Endodermal cell (in vitro differentiated cells): ENCODE results near the gene SMIM38. TPM values are rescaled to one million over a fixed set of nuclear protein-coding genes. Genes with fewer than 3 reads are reported as not detected.

Experiments
- DNase-seq: peaks from one replicate; pipeline ENCODE4 v3.0.0-alpha.2; 2017
- H3K27ac ChIP-seq: 2 replicates; pipeline ENCODE4 v1.5.1; 2013; ENCODE audit warnings: mild to moderate bottlenecking, low read depth, low read length, moderate library complexity
- H3K27me3 ChIP-seq: 2 replicates; pipeline ENCODE4 v1.6.1; 2013; ENCODE audit warnings: mild to moderate bottlenecking, low read length, moderate library complexity; ENCODE audit not compliant: insufficient read depth, control insufficient read depth, poor library complexity, severe bottlenecking
- H3K36me3 ChIP-seq: 2 replicates; pipeline ENCODE4 v1.7.0; 2013; ENCODE audit warnings: mild to moderate bottlenecking, low read length, moderate library complexity; ENCODE audit not compliant: control insufficient read depth, insufficient read depth
- H3K4me1 ChIP-seq: one replicate; pipeline ENCODE4 v1.7.0; 2013; ENCODE audit warnings: low read length; ENCODE audit not compliant: control insufficient read depth, insufficient read depth
- H3K4me3 ChIP-seq: 2 replicates; pipeline ENCODE4 v1.5.1; 2013; ENCODE audit warnings: mild to moderate bottlenecking, low read length, moderate library complexity
- H3K9ac ChIP-seq: 2 replicates; pipeline ENCODE4 v1.6.1; 2013; ENCODE audit warnings: mild to moderate bottlenecking, low read length, moderate library complexity; ENCODE audit not compliant: poor library complexity, severe bottlenecking; ENCODE audit errors: extremely low read depth
- H3K9me3 ChIP-seq: 2 replicates; pipeline ENCODE4 v1.6.1; 2013; ENCODE audit warnings: mild to moderate bottlenecking, low read length, moderate library complexity; ENCODE audit not compliant: control insufficient read depth
- H3K27ac Mint-ChIP-seq: 2 replicates; pipeline ENCODE4 v1.8.0; 2020; ENCODE audit warnings: mixed read lengths
- H3K27me3 Mint-ChIP-seq: 2 replicates; pipeline ENCODE4 v1.8.0; 2021; ENCODE audit warnings: mild to moderate bottlenecking, mixed read lengths; ENCODE audit not compliant: insufficient read depth
- H3K36me3 Mint-ChIP-seq: 2 replicates; pipeline ENCODE4 v1.8.0; 2020; ENCODE audit warnings: low read depth, mixed read lengths
- H3K4me1 Mint-ChIP-seq: 2 replicates; pipeline ENCODE4 v1.8.0; 2020; ENCODE audit warnings: mixed read lengths
- H3K4me3 Mint-ChIP-seq: 2 replicates; pipeline ENCODE4 v1.8.0; 2020; ENCODE audit warnings: mild to moderate bottlenecking, moderate library complexity, mixed read lengths
- H3K9me3 Mint-ChIP-seq: 2 replicates; pipeline ENCODE4 v1.8.0; 2020; ENCODE audit warnings: mild to moderate bottlenecking, mixed read lengths
- CTCF ChIP-seq: fragments of 200-600 bp; sonication (generic); conservative IDR thresholded peaks from 2 replicates; pipeline ENCODE4 v1.5.0; 2021; ENCODE audit warnings: antibody characterized with exemption, mild to moderate bottlenecking
- WGBS, 2 experiments: methylation state at CpG; one replicate each; pipeline versions ENCODE4 v1.1.5 to v1.1.7; 2013; ENCODE audit warnings: missing lambda C conversion rate in 2 of 2, mixed read lengths in 1 of 2; ENCODE audit not compliant: insufficient coverage in 1 of 2, insufficient read length in 1 of 2; 5-methylcytosine and 5-hydroxymethylcytosine counted together
- total RNA-seq, 2 donors: library from RNA; stranded (reverse); fragmentation: NEBNext Ultra II Directional in 1 of 2; extraction: Animal tissue kit (Norgen Biotek cat#: 25700) in 1 of 2; gene quantifications; 2 replicates in 1 of 2; 3 replicates in 1 of 2; pipeline ENCODE4 v1.2.1, GENCODE V29; 2021

The SMIM38 gene
- total RNA-seq, 2 donors from 2014 or later, result 0.20 to 0.64 TPM

GRCh38 chr11:69194396-69194795 is 38.7 kb downstream of the SMIM38 start:
- Histone ChIP-seq H3K9me3 (no peaks in the 10 kb centered on the region), H3K27me3 (no peaks in the 10 kb centered on the region), H3K4me1 (no peaks in the 10 kb centered on the region), H3K4me3 (no peak overlapping the region), H3K36me3 (no peaks in the 10 kb centered on the region), H3K27ac (no peak overlapping the region), H3K9ac (no peak overlapping the region)
- no peaks in the 10 kb centered on the region for H3K36me3 Mint-ChIP-seq
- 90 to 92% methylated on average over 1 of the region's 1 CpG for WGBS, 2 experiments
- no peaks in the 10 kb centered on the region for H3K9me3 Mint-ChIP-seq
- H3K4me3 Mint-ChIP-seq, result no peak overlapping the region
- no peak overlapping the region for H3K27ac Mint-ChIP-seq
- no peaks in the 10 kb centered on the region for H3K4me1 Mint-ChIP-seq
- TF ChIP-seq CTCF, result no peak
- H3K27me3 Mint-ChIP-seq, result peaks cover 3% of the 10 kb centered on the region
- DNase-seq, result no peak

- no peaks in the 10 kb centered on the region for H3K36me3 Mint-ChIP-seq
- no peak overlapping the region for H3K27ac Mint-ChIP-seq
- H3K4me3 Mint-ChIP-seq, result no peak overlapping the region
- 42 to 44% methylated on average over 2 to 4 of the region's 6 CpGs for WGBS, 2 experiments
- no peaks in the 10 kb centered on the region for H3K4me1 Mint-ChIP-seq
- Histone ChIP-seq H3K9me3 (no peaks in the 10 kb centered on the region), H3K27me3 (no peaks in the 10 kb centered on the region), H3K4me3 (no peak overlapping the region), H3K9ac (no peak overlapping the region), H3K27ac (no peak overlapping the region), H3K4me1 (no peaks in the 10 kb centered on the region), H3K36me3 (no peaks in the 10 kb centered on the region)
- DNase-seq, result no peak
- TF ChIP-seq CTCF, result no peak
- peaks cover 3% of the 10 kb centered on the region for H3K27me3 Mint-ChIP-seq
- H3K9me3 Mint-ChIP-seq, result no peaks in the 10 kb centered on the region
Measured at GRCh38 chr11:69194956-69195355, 39.2 kb downstream of the SMIM38 start.

GRCh38 chr11:69195824-69196782 is 40.4 kb downstream of the SMIM38 start:
- DNase-seq, result no peak
- Histone ChIP-seq H3K9ac (no peak overlapping the region), H3K27ac (no peak overlapping the region), H3K27me3 (no peaks in the 10 kb centered on the region), H3K4me1 (no peaks in the 10 kb centered on the region), H3K9me3 (no peaks in the 10 kb centered on the region), H3K36me3 (no peaks in the 10 kb centered on the region), H3K4me3 (no peak overlapping the region)
- no peak for TF ChIP-seq CTCF
- 95% methylated on average over 24 to 35 of the region's 35 CpGs for WGBS, 2 experiments
- H3K9me3 Mint-ChIP-seq, result no peaks in the 10 kb centered on the region
- no peak overlapping the region for H3K4me3 Mint-ChIP-seq
- H3K27ac Mint-ChIP-seq, result no peak overlapping the region
- H3K36me3 Mint-ChIP-seq, result no peaks in the 10 kb centered on the region
- no peaks in the 10 kb centered on the region for H3K4me1 Mint-ChIP-seq
- H3K27me3 Mint-ChIP-seq, result peaks cover 3% of the 10 kb centered on the region
